HG03558 (cell line): ENCODE data around the gene POLR3G.

Experiments
- ATAC-seq: cut with Tn5 transposase; IDR thresholded peaks from one replicate; pipeline ENCODE4 v1.9.1; 2021; ENCODE audit warnings: moderate number of reproducible peaks; ENCODE audit not compliant: unreplicated experiment; ENCODE audit errors: extremely low read depth

Gene POLR3G

GRCh38 chr5:90549223-90549622, 74.6 kb downstream of the POLR3G start:
- no peak for ATAC-seq

GRCh38 chr5:90549729-90550275, 75.1 kb downstream of the POLR3G start:
- ATAC-seq, result no peak

- no peak for ATAC-seq
Observed at GRCh38 chr5:90550963-90551362, 76.3 kb downstream of the POLR3G start.

- no peak for ATAC-seq
Observed at GRCh38 chr5:90551376-90551775, 76.7 kb downstream of the POLR3G start.

- ATAC-seq, result no peak
Observed at GRCh38 chr5:90553711-90554110, 79.0 kb downstream of the POLR3G start.

GRCh38 chr5:90554358-90555006, 79.8 kb downstream of the POLR3G start:
- no peak for ATAC-seq

- no peak for ATAC-seq
Observed at GRCh38 chr5:90555666-90556065, 81.0 kb downstream of the POLR3G start.

GRCh38 chr5:90557391-90557790, 82.7 kb downstream of the POLR3G start:
- ATAC-seq, result no peak

- ATAC-seq, result no peak
Observed at GRCh38 chr5:90557871-90558270, 83.2 kb downstream of the POLR3G start.

GRCh38 chr5:90558344-90559192, 83.9 kb downstream of the POLR3G start, which contains the start of gene ADGRV1:
Gene ADGRV1 (plus strand): TSS chr5:90558797. CDS start chr5:90558896, 99 bp downstream.
- ATAC-seq, result no peak

- ATAC-seq, result no peak
Observed at GRCh38 chr5:90560771-90561170, 86.1 kb downstream of the POLR3G start.

- ATAC-seq, result no peak
Observed at GRCh38 chr5:90561766-90562165, 87.1 kb downstream of the POLR3G start.

- no peak for ATAC-seq
Observed at GRCh38 chr5:90562341-90562740, 87.7 kb downstream of the POLR3G start.

GRCh38 chr5:90563108-90563507, 88.4 kb downstream of the POLR3G start:
- no peak for ATAC-seq
